ENCODE results near the gene HSPA9.

- TF ChIP-seq CTCF (IDR thresholded peaks at IDR 0.05) (no peak), POLR2A (IDR thresholded peaks at IDR 0.05) (no peak)
Observed at GRCh38 chr5:138580777-138581176, 5.6 kb upstream of the HSPA9 start.
